GM21447 (cell line): ENCODE results near the gene RPAP2.
A peak's percentile ranks its signal among the peaks of the same experiment; 100 is the strongest.
"Not testable (repeated sequence)": the region's sequence is repeated elsewhere in the genome, so short reads cannot be mapped to it uniquely, and the experiment has no call there.

Experiments used
- ATAC-seq: cut with Tn5 transposase; IDR thresholded peaks from one replicate; pipeline ENCODE4 v1.9.1; 2021; ENCODE audit not compliant: unreplicated experiment

The RPAP2 gene

DNA sequence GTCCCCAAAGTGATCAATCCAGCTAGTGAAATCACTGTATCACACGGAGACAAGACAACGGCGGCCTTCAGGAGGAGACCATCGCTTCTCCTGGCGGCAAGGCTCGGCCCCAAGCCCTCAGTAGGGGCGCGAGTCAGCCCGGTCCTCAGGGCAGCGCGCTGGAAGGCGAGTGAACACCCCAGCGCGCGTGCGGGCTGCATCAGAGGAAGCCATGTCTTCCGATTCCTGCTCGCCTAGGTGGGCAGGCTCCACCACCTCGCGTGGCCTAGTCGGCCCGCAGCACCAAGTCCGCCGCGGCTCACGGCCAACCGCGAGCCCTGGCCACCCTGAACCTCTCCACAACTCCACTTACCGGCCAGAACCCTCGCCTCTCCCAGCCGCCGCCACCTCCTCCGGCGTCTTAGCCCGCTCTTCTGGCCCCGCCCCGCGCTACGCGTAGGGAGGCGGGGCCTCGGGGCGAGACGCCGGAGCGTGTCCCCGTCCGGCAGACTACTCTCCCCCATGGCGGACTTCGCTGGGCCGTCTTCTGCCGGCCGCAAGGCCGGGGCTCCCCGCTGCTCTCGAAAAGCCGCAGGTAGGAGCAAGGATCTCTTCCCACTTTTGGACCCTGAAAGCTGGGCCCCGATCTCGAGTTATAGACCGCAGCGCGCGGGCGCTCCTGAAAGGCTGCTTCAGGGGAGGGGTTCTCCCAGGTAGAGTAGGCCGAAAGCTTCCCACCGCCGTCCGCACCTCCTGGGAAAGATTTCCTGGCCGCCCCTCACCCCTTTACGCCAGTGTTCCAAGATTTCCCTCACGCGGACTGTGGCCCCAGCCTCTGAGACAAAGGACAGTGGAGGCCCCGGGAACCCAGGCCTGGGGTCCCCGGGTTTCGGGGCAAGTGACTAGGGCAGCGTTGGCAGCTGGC, at the start of gene RPAP2, which contains the start of gene GLMN:
Gene RPAP2 (plus strand): TSS at position 487 of the 904 bp plus-strand sequence. CDS start 15 bp downstream, at position 502.
Gene GLMN (minus strand): TSS at position 415 of the 904 bp plus-strand sequence. CDS start 988 bp downstream, outside the sequence.
- ATAC-seq: peak; percentile 96

DNA sequence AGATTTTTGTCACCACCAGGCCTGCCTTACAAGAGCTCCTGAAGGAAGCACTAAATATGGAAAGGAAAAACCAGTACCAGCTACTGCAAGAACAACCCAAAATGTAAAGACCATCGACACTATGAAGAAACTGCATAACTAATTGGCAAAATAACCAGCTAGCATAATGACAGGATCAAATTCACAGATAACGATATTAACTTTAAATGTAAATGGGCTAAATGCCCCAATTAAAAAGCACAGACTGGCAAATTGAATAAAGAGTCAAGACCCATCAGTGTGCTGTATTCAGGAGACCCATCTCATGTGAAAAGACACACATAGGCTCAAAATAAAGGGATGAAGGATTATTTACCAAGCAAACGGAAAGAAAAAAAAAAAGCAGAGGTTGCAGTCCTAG, 44.1 kb upstream of the RPAP2 start:
- not testable (repeated sequence) for ATAC-seq

DNA sequence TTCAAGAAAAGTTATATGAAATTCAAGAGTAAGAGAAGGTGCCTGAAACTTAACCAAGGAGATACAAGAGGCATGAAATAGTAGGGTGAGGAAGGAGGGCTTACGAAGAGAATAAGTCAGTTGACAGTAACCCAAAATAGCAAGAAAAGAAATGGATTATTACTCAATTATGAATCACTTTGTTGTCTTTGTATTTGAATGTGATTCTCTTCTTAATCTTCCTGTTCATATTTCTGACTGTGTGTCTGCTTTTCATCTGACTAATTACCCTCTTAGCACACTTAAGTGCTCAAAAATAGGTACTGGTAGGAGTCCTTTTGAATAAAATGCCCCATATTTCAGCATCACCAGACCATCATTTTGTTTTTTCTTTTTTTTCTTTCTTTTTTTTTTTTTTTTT, 39.5 kb upstream of the RPAP2 start:
- no peak for ATAC-seq

DNA sequence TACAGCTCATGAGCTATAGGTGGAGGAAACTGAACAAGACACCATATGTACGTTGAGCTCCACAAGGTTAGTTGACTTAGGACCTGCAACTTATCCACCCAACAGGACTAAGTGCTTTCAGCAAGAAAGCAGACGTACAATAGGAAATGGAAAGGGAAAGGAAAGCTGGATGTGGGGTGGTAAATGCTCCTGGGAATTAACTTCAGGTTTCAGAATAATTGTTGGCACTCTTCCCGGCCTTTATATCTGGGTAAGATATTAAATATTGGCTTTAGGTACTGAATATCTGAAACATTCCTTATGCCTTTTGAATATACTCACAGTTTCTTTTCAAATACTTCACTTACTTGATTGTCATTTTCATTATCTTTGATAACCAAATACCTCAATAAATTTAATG, 36.3 kb upstream of the RPAP2 start:
- no peak for ATAC-seq

DNA sequence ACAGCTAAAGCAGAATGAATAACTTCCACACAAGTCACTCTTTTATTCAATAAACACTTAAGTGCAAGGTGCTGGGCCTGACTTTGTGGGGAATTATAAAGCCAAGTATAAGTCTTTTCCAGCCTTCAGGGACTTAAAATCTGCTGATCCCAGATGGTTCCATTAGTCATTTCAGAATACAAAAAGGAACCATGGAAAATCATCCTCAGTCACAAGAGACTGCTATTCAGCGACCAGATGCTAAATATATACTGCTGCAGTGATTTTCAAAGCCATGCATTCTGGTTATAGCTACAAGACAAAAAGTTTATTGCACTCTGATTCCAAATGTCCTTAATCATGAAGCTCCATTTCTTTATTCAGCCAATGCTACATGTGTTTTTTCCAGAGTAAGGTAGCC, 25.8 kb upstream of the RPAP2 start:
- no peak for ATAC-seq

DNA sequence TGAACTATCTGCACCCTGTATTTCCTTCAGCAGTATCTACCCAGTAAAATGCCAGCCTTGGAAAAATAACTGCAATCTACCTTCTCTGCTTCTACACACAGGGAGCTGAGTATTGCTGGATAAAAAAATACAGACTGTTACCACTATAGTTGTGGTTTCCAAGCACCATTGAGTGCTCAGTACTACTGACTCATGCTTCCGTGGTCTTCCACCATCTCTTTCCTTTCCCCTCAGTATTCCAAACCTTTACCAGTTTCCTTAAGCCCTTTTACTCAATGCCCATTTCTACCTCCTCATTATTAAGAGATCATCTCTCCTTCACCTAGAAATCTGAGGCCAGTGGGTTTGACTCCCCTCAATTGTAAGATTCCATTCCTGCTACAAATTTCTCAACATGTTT, 23.9 kb upstream of the RPAP2 start:
- no peak for ATAC-seq

DNA sequence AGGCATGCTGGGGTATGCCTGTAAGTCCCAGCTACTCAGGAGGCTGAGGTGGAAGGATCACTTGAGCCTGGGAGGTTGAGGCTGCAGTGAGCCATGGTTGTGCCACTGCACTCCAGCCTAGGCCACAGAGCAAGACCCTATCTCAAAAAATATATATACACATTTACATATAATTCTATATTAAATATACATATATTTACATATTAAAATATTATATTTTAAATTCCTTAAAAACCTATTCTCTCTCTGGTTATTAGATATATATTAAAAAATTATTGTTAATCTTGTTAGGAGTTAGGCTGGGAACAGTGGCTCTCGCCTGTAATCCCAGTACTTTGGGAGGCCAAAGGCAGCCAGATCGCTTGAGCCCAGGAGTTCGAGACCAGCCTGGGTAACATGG, 22.8 kb upstream of the RPAP2 start:
- ATAC-seq: no peak

DNA sequence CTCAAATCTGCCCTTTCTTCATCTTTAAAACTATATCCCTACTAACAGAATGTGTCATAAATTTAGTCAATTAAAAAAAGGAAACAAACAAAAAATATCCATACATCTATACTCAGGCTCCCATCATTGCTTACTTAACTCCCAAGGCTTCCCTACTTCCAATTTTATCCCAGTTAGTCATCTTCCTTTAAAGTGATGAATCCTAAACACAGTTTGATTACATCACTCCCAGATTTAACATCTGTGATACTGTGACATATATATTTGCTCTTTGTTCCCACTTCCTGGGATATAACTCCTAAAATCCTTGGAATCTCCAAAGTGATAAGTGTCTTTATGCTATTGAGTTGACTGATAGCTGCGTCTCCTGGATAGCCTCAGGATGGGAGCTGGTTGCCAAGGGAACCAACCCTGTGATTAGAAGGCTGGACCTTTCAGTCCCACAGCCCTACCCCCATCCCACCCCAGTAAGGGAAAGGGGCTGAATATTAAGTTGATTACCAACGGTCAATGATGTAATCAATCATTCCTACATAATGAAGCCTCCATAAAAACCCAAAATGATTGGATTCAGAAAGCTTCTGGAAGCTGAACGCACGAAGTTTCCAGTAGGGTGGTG, 21.6 kb upstream of the RPAP2 start:
- no peak for ATAC-seq

DNA sequence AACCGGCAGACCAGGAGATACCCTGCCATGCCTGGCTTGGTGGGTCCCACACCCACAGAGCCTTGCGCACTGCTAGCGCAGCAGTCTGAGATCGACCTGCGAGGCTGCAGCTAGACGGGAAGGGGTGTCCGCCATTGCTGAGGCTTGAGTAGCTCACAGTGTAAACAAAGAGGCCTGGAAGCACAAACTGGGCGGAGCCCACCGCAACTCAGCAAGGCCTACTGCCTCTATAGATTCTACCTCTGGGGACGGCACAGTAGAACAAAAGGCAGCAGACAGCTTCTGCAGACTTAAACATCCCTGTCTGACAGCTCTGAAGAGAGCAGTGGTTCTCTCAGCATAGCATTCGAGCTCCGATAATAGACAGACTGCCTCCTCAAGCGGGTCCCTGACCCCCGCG, 19.1 kb upstream of the RPAP2 start:
- not testable (repeated sequence) for ATAC-seq

DNA sequence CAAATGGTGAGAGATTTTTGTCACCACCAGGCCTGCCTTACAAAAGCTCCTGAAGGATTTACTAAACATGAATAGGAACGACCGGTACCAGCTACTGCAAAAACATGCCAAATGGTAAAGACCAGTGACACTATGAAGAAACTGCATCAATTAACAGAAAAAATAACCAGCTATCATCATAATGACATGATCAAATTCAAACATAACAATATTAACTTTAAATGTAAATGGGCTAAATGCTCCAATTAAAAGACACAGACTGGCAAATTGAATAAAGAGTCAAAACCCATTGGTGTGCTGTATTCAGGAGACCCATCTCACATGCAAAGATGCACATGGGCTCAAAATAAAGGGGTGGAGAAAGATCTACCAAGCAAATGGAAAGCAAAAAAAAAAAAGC, 17.4 kb upstream of the RPAP2 start:
- not testable (repeated sequence) for ATAC-seq

DNA sequence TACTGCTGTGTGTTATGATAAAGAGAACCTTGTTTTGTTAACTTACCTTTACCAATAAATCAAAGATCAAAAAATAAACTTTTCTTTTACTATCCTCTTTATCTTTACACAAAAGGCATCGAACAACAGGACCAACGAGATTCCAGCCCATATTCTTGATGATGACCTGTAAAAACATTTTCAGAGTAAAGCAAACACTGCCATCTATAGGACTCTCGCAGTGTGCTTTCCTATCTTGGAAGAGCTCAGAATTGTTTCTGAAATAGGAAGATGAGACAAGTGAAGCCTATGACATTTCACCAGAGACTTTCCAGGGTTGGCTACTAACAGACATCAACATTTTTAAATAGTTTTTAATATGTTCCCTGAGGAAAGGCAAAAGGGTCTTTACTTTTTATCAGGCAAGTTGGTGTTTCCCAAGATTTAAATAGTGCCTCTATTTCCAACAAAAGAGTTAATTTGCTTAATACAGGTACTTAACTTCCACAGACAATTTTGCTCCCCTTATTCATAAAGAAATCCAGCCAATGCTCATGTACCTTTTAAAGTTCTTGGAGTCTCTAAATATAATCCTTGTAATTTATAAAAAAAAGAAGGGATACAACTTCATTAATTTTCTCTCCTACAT, 7.4 kb upstream of the RPAP2 start:
- no peak for ATAC-seq

DNA sequence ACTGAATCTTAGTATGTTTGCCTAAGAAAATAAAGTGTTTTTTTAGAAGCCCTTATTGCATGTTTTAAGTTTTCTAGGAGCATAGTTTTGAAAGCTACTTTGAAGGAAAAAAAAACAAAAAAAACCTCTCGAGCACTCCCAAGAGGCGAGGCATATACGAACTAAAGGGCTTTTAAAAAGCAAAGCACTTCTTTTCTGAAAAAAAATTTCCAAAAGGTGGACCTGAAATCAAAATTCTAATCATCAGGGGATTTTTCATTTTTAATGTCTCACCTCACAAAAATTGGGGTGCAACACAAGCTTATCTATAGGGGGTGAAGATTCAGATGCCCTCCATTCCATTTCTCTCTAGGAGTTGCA, 666 bp upstream of the RPAP2 start:
- no peak for ATAC-seq

DNA sequence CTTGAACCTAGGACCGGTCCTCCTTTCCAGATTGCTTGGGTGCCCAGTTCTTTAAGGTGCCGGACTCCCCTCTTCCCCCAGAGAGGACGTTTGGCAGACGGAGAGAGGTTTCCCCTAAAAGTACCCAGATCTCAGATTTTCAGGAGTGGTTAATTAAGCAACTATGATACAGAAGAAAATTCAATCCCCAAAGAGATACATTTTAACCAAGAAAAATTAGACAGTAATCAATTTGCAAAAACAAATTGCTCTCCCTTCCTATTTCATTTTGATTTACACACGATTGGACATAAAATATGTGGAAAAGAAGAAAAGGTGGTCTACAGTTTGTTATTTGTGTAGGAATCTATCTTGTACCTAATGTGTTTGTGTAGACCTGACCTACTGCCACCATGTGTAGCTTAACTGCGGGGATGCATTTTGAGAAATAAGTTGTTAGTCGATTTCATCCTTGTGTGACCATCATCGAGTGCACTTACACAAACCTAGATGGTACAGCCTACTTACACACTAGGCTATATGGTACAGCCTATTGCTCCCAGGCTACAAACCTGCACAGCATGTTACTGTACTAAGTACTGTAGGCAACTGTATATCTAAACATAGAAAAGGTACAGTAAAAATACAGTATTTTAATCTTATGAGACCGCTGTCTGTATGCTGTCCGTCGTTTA, 755 bp downstream of the RPAP2 start:
- ATAC-seq: no peak

DNA sequence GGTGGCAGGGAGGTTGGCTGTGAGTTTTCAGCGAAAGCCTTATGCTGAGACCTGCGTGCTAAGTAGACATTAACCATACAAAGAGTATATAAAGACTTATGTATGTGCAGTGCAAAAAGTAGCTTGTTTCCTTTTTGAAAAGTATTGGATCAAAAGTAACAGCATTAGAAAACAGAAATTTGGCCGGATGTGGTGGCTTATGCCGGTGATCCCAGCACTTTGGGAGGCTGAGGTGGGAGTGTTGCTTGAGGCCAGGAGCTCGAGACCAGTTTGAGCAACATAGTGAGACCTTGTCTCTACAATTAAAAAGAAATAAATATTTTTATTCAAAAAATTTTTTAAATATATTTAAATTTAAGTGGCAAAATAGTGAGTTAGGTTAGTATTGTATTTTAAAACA, 2.2 kb downstream of the RPAP2 start:
- no peak for ATAC-seq

DNA sequence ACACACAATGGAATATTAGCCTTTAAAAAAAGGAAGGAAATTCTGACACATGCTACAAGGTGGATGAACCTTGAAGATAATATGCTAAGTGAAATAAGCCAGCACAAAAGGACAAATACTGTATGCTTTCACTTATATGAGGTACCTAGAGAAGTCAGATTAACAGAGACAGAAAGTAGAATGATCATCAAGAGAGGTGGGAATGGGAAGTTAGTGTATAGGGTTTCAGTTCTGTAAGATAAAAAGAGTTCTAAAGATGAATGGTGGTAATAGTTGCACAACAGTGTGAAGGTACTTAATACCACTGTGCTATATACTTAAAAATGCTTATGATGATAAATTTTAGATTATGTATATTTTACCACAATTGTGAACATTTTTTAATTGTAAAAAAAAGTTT, 7.2 kb downstream of the RPAP2 start:
- ATAC-seq: no peak

DNA sequence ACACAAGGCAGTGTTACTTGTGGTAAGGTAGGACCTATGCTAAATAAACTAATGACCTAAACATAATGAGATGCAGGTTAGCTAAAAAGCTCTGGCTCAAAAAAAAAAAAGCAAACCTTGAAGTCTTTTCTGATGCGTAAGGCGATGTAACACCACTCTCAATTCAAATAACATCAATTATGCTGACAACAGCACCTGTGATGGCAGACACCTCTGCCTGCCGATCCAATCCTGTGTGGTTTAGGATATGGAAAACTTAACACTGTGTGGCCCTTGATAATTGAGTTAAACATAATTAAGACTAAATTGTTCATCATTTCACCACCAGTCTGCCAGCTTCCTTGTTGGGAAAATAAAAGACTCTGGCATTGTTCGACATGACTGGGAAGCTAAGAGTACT, 9.1 kb downstream of the RPAP2 start:
- ATAC-seq: no peak

DNA sequence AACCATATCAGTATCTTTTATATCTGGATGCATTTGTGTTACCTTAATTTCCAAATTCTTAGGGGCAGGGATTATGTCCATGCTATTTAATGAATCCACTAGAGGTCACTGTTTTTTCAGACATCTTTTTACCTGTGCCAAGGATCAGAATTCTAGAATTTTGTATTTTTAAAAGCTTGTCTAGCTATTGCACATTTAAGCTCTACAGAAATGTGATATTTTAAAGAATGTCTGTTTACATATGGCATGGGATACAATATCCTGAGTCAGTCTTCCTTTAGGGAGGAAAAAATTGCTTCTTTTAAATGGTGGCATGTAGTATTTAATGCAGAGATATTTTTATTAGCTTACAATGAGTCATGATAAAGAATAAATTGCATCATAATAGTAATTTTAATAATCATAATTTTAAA, 11.3 kb downstream of the RPAP2 start:
- ATAC-seq: no peak

DNA sequence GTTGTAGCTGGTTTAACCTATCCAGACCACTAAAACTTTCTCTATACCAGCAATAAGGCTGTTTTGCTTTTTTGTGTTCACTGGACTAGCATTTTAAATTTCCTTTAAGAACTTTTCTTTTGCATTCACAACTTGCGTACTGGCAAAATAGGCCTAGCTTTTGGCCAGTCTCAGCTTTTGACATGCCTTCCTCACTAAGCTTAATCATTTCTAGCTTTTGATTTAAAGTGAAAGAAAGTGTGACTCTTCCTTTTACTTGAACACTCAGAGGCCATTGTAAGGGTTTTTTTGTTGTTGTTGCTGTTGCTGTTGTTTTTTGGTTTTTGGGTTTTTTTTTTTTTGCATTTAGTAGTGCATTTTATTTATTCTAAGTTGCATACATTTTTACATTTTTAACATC, 15.2 kb downstream of the RPAP2 start:
- ATAC-seq: no peak

DNA sequence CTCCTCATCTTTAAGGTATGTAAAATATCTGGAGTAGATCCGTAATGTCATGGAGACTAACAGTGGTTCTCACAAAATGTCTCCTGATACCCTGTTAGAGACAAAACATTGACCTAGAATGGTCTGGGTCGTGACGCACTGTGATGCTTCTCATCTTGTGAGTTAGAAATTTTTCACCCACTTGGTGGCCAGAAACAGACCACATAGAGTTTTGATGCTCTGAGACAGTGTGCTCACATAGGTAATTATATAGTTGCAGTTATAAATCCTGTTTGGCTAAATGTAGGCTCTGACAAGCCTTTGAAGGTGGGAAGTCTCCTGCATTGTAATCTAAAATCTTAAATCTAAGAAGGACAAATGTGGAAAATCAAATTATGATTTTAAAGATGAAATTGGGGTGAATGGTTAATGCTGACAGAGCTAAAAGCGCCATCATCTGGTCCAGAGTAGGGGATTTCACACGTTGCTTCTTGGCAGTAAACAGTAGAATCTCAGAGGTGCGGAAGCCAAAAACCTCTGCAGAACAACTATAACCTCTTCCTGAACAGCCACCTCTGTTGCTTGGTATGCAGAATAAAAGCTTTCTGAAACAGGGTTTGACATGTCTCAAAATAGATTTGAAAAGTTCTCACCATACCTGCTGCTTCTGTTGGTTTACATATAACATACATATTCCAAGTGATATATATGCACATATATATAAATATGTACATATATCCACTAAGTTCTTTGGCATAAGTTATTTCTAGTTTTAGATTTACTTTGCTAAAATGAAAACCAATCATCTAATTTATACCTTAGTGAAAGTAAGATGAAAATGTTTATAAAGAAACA, 17.1 kb downstream of the RPAP2 start:
- no peak for ATAC-seq

DNA sequence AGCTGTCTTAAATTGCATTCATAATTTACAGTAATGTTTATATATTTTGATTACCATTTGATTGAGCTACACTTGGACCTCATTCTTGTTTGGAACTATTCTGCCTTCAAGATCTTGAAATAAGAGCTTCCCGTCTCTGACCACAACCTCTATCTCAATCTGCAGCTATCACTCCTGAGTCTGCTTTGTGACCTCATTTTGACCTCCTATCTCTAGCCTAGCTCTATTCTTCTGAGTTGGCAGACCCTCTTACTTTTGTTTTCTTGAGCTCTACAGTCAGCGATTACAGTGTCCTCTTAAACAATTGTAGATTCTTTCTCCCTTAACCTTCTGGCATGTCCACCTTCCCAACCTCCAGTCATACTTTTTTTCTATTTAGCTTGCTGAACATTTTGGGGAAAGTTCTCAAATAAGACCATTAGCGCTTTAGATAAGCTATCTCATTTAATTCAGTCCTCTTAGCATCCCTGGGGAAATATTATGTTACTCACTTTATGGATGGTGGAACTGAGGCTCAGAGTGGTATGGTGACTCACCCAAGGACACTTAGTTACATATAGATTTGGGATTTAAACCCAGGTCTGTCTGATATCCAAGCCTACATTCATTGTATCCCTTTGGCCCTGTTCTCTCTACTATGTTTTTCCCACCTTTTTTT, 19.1 kb downstream of the RPAP2 start:
- ATAC-seq: no peak
